ENCODE data around the gene RNF121. TPM values are rescaled to one million over a fixed set of nuclear protein-coding genes. Genes with fewer than 3 reads are reported as not detected.

RNF121 gene
- total RNA-seq, 1 experiment from 2014 or later = 56.9 TPM

DNA sequence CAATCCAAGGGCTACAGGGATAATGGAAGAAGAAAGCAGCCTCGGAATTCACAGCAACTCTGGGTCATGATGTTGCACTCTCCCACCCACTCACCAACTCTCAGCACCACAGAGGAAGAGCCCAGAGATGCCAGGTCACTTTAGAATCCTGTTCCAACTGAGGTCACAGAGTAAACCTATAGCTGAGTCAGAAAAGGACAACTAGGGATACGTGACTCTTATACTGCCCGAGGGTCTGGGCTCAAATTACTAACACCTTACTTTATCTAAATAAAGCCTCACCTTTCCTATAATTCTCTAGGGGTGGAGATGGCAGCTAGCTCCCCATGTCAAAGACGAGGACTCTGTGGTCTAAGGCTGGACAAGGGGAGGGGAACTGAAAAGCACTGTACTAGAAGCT is 94.5 kb downstream of the RNF121 start:
- no CpG with 5 or more reads among the region's 4 CpGs for WGBS (ENCODE audit: extremely low coverage, insufficient read length, low lambda C conversion rate)
- H3K4ac ChIP-seq (ENCODE audit: low read depth, low read length) = no peak overlapping the region
- H2BK120ac ChIP-seq (ENCODE audit: low read depth, low read length, poor library complexity, severe bottlenecking) = no peak overlapping the region
- H3K27ac ChIP-seq (ENCODE audit: insufficient read length, low read depth, low read length) = no peak overlapping the region
- no peak overlapping the region for H3T11ph ChIP-seq (ENCODE audit: low read length)
- H2BK15ac ChIP-seq (ENCODE audit: low read depth, low read length) = no peak overlapping the region
- no peak overlapping the region for H2AFZ ChIP-seq (ENCODE audit: low read length)
- H3K79me1 ChIP-seq (ENCODE audit: insufficient read depth, low read depth, low read length, poor library complexity, severe bottlenecking) = no peaks in the 10 kb centered on the region
- H3K36me3 Mint-ChIP-seq (ENCODE audit: insufficient read depth in 1 of 3, low read depth in 3 of 3) = peaks cover 35 to 81% (median 69%) of the 10 kb centered on the region in 3 experiments
- no peak overlapping the region for H3K4me2 ChIP-seq (ENCODE audit: insufficient read depth, insufficient read length, low read length)
- H3K27me3 ChIP-seq (ENCODE audit: insufficient read depth, low read length) = no peaks in the 10 kb centered on the region
- peaks cover 10% of the 10 kb centered on the region in 2 experiments for H3K4me1 Mint-ChIP-seq
- no peak overlapping the region for H4K8ac ChIP-seq (replicated peaks; ENCODE audit: insufficient read length, low read depth, low read length)
- no peak for DNase-seq
- H2AK5ac ChIP-seq (ENCODE audit: insufficient read length, low read length) = no peak overlapping the region
- H4K20me1 ChIP-seq (ENCODE audit: control insufficient read depth, insufficient read depth, insufficient read length) = no peaks in the 10 kb centered on the region
- no peak overlapping the region for H2BK20ac ChIP-seq (ENCODE audit: low read depth, low read length, poor library complexity, severe bottlenecking)
- no peak overlapping the region for H3K14ac ChIP-seq (ENCODE audit: insufficient read depth, low read length)
- H3K79me2 ChIP-seq (ENCODE audit: insufficient read depth, low read length) = no peaks in the 10 kb centered on the region; the same call in 1 of the 2 replicates
- no peak overlapping the region for H3K56ac ChIP-seq (ENCODE audit: insufficient read length, low read depth, low read length)
- no peaks in the 10 kb centered on the region for H3K23me2 ChIP-seq (ENCODE audit: insufficient read length, low read depth, low read length, poor library complexity, severe bottlenecking)
- no peaks in the 10 kb centered on the region for H3K9me3 ChIP-seq (ENCODE audit: control insufficient read depth, low read depth, low read length)
- no peaks in the 10 kb centered on the region for H3K9me3 Mint-ChIP-seq
- H3K27ac Mint-ChIP-seq = no peak overlapping the region
- H4K91ac ChIP-seq (ENCODE audit: insufficient read length, low read depth, low read length) = no peak overlapping the region
- no peak overlapping the region for H2BK12ac ChIP-seq (ENCODE audit: insufficient read length, low read depth, low read length)
- H4K5ac ChIP-seq (ENCODE audit: insufficient read length, low read depth, low read length) = no peak overlapping the region
- no peak overlapping the region for H3K23ac ChIP-seq (ENCODE audit: insufficient read length, low read depth, low read length)
- H3K4me3 Mint-ChIP-seq = no peak overlapping the region
- H3K18ac ChIP-seq (ENCODE audit: insufficient read length, low read depth, low read length) = no peak overlapping the region
- H3K4me1 ChIP-seq (ENCODE audit: insufficient read depth, low read length) = no peaks in the 10 kb centered on the region
- H3K27me3 Mint-ChIP-seq (ENCODE audit: low read depth) = no peaks in the 10 kb centered on the region
- no peak overlapping the region for H3K9ac ChIP-seq (ENCODE audit: extremely low read depth, insufficient read length, low read length)
- TF ChIP-seq, protein P1, sequence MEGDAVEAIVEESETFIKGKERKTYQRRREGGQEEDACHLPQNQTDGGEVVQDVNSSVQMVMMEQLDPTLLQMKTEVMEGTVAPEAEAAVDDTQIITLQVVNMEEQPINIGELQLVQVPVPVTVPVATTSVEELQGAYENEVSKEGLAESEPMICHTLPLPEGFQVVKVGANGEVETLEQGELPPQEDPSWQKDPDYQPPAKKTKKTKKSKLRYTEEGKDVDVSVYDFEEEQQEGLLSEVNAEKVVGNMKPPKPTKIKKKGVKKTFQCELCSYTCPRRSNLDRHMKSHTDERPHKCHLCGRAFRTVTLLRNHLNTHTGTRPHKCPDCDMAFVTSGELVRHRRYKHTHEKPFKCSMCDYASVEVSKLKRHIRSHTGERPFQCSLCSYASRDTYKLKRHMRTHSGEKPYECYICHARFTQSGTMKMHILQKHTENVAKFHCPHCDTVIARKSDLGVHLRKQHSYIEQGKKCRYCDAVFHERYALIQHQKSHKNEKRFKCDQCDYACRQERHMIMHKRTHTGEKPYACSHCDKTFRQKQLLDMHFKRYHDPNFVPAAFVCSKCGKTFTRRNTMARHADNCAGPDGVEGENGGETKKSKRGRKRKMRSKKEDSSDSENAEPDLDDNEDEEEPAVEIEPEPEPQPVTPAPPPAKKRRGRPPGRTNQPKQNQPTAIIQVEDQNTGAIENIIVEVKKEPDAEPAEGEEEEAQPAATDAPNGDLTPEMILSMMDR (conservative IDR thresholded peaks at IDR 0.05) = no peak
- no peak overlapping the region for H2BK5ac ChIP-seq (ENCODE audit: insufficient read length, low read length)

Measured in H9 (cell line).